Posterior cingulate gyrus (tissue), 11 donors: ENCODE results near the gene PGM1.

Experiments
- DNase-seq, 10 donors: peaks; one replicate each; pipeline versions ENCODE4 v3.0.0 to v3.0.0-alpha.2; 2020 to 2021; ENCODE audit warnings: mixed read lengths in 3 of 10
- intact Hi-C: fragments of 100-400 bp; cut with DNase I; formaldehyde crosslinking; loops from one replicate; pipeline ENCODE4 v1.15.1; 2023

The PGM1 gene

GRCh38 chr1:63599799-63600198 is 6.6 kb downstream of the PGM1 start:
- no peak for DNase-seq
- intact Hi-C loops, result no loop called here

GRCh38 chr1:63600248-63600647 is 7.0 kb downstream of the PGM1 start:
- intact Hi-C loops, result no loop called here
- DNase-seq, result no peak

GRCh38 chr1:63601061-63601460 is 7.8 kb downstream of the PGM1 start:
- no peak for DNase-seq
- intact Hi-C loops, result no loop called here

- no peak for DNase-seq
- intact Hi-C loops, result no loop called here
These were observed 8.3 kb downstream of the PGM1 start for GRCh38 chr1:63601463-63601862.

GRCh38 chr1:63601912-63602311 is 8.7 kb downstream of the PGM1 start:
- intact Hi-C loops, result no loop called here
- no peak for DNase-seq

- intact Hi-C loops, result no loop called here
- DNase-seq, result no peak
These were observed 9.4 kb downstream of the PGM1 start for GRCh38 chr1:63602629-63603028.

GRCh38 chr1:63603810-63604209 is 10.6 kb downstream of the PGM1 start:
- no peak for DNase-seq
- intact Hi-C loops, result no loop called here

GRCh38 chr1:63607322-63607721 is 14.1 kb downstream of the PGM1 start:
- intact Hi-C loops, result no loop called here

GRCh38 chr1:63611231-63611630 is 18.0 kb downstream of the PGM1 start:
- intact Hi-C loops, result no loop called here
- DNase-seq, result no peak

More at GRCh38 chr1:63607322-63607721, 14.1 kb downstream of the PGM1 start:
- no peak for DNase-seq

- intact Hi-C loops, result no loop called here
- DNase-seq, result no peak
These were observed 19.4 kb downstream of the PGM1 start for GRCh38 chr1:63612564-63612963.

- no peak for DNase-seq
- intact Hi-C loops, result no loop called here
These were observed 19.8 kb downstream of the PGM1 start for GRCh38 chr1:63612971-63613370.

- intact Hi-C loops, result loop anchor here (1.0 to 5.0 kb wide), 2 partner anchors 521 to 630 kb away; no protein-coding TSS in a partner anchor
- DNase-seq, result peak in 5 of 10 donors; percentile 19 to 75 (median 36)
These were observed 22.7 kb downstream of the PGM1 start for GRCh38 chr1:63615768-63616420.

- intact Hi-C loops, result loop anchor here (5.0 kb wide), 1 partner anchor 520 kb away; no protein-coding TSS in a partner anchor
- DNase-seq, result no peak
These were observed 24.2 kb downstream of the PGM1 start for GRCh38 chr1:63617450-63617849.

GRCh38 chr1:63618011-63618410 is 24.8 kb downstream of the PGM1 start:
- DNase-seq, result no peak
- intact Hi-C loops, result loop anchor here (5.0 kb wide), 1 partner anchor 519 kb away; no protein-coding TSS in a partner anchor

GRCh38 chr1:63619558-63619957 is 26.3 kb downstream of the PGM1 start:
- DNase-seq, result no peak
- intact Hi-C loops, result loop anchor here (5.0 kb wide), 1 partner anchor 518 kb away; no protein-coding TSS in a partner anchor

- no peak for DNase-seq
- intact Hi-C loops, result no loop called here
These were observed 27.5 kb downstream of the PGM1 start for GRCh38 chr1:63620671-63621070.

- intact Hi-C loops, result no loop called here
- DNase-seq, result no peak
These were observed 27.9 kb downstream of the PGM1 start for GRCh38 chr1:63621075-63621474.

GRCh38 chr1:63621698-63622097 is 28.5 kb downstream of the PGM1 start:
- intact Hi-C loops, result no loop called here
- DNase-seq, result peak in 7 of 10 donors; percentile 19 to 87 (median 39)

- no peak for DNase-seq
- intact Hi-C loops, result no loop called here
These were observed 29.8 kb downstream of the PGM1 start for GRCh38 chr1:63622849-63623566.

- DNase-seq, result no peak
- intact Hi-C loops, result no loop called here
These were observed 30.7 kb downstream of the PGM1 start for GRCh38 chr1:63623952-63624351.

- intact Hi-C loops, result no loop called here
- no peak for DNase-seq
These were observed 31.7 kb downstream of the PGM1 start for GRCh38 chr1:63624911-63625310.

- intact Hi-C loops, result no loop called here
- DNase-seq, result no peak
These were observed 33.0 kb downstream of the PGM1 start for GRCh38 chr1:63626222-63626621.
